ENCODE results near the gene OSR1. TPM values are rescaled to one million over a fixed set of nuclear protein-coding genes. Genes with fewer than 3 reads are reported as not detected.

The OSR1 gene
- polyA plus RNA-seq, 5 donors, result 32.1 to 48.3 (median 38.2) TPM

DNA sequence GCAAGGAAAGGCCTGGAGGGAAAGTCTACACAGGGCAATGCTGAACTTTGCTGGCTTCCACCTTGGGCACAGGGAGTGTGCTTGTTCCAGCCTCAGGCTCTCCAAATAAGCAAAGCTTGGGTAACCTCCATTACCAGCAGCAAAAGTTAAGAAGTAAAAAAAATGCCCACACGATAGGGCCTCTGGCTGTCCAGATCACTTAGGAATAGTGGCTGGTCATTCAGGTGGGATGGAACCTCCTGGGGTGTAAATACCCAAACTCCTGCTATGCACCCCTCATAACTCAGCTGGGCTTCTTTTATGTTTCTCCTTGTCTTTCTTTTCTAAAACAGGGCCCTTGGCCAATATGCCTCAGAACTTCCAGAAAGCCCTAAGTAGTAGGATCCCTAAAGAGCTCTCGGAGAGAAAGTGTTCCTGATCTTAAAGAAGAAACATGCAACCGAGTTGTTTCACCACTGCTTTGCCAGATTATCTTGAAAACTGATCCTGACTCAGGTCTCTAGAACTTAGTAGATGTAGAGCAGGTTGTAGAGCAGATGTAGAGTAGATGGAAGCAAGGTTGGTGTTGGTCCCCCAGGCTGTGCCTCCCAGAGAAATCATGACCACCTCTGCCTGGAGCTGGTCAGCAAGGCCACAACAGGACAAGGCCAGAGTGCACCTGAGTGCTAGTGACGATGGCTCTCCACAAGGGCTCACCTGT, 2.0 kb upstream of the OSR1 start:
- no peak for DNase-seq

DNA sequence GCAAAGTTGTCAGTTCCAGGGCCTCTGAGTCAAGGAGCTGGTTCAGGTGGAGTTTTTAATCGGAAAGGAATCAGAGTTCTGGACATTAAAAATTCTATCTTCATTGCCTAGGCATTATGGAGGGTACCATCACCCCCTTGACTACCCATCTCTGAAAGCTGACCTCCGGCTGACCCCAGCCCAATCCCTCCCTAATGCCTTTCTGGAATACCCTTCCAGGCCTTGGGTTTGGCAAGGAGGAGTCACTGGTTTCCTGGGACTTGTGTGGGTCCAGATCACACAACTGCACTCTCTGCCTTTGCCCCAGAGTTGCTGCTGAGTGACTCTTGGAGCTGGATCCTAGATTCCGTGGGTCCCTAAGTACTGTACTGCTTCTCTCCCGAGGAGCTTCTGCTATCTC, 1.0 kb upstream of the OSR1 start:
- no peak for DNase-seq

DNA sequence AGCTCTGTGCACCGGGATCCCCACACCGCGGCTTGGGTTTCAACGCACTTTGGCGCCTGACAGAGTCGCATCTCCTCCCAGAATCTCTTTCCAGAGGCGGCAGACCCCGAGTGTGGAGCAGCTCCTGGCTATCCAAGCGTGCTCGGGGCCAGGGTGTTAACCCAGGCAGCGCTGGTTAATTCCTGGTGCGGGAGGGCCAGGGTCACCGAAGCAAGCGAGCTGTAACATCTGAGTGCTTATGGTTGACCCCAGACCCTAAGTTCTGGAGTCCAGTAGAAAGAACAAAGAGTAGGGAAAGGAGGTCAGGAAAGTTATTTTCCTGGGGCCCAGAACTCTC, 566 bp upstream of the OSR1 start:
- DNase-seq, result no peak

DNA sequence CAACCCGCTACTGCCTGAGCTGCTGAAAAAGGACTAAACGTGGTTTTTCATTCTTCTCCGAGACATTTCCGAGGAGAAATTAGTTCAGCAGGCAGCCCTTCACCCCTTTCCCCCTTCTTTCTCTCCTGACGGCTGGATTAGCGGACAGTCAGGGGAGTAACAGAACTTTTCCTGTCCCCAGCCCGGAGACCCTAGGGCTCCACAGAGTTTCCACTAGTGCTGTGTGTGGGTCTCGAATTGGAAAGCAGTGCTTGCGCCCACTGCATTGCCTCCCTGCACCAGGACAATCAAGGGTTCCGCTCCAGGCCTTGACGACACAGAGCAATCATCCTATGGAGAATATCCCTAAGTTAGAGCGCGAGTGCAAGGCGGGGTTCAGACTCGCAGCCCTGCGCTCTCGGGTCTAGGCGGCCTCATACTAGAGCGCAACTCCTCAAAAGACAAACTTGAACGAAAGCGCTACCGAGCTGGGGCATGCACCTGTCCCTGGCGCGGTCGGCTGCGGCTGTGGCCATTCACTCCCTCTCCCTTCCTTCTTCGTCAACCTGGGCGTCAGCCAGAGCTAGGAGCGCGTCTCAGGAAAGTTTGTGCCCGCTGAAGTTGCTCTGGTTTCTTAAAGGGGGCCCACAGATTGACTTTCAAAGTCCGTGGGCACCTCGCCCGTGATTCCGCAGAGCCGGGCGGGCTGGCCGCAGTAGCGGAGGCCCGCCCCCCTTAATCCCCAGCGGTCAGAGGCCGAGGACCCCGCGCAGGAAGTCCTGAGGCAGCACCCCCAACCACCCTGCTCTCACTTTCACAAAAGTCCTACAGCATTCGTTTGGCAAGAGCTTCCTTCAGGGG, 801 bp downstream of the OSR1 start:
- DNase-seq, result no peak

DNA sequence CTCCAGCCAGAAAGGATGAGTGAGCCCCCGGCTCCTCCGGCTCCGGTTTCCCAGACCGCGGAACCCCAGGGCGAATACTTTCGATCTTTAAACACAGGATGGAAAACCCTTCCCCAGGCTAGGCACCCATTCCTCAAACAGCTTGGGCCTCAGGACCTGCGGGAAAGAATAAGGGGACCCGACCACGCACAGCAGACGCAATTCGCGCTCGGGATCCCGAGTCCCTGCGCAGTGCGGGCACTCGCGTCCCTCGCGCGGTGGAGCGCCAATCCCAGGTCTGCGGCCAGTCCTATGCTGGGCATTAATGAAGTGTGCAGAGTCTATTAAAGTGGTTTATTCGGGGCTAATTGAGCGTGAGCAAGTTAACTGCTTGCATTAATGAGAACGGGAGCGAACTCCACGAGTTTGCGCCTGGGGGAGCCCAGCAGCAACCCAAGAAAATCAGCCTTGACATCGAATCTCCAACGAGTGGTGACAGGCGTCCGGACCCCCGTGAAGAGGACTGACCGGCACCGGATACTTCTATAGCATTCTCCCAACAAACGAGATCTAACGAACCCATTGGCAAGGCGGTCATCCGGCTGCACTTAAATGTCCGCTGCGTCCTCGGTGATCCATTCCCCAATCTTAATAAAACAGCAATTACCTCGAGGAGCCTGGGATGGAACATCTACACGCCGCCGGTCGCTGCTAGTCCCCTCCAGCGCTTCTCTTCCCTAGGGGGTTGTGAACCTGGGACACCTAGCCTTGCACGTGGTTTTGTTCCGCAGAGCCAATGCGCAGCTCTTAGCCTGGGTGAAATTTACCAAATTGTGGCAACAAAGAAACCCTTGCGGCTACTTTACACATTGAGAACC, 1.6 kb downstream of the OSR1 start:
- no peak for DNase-seq

DNA sequence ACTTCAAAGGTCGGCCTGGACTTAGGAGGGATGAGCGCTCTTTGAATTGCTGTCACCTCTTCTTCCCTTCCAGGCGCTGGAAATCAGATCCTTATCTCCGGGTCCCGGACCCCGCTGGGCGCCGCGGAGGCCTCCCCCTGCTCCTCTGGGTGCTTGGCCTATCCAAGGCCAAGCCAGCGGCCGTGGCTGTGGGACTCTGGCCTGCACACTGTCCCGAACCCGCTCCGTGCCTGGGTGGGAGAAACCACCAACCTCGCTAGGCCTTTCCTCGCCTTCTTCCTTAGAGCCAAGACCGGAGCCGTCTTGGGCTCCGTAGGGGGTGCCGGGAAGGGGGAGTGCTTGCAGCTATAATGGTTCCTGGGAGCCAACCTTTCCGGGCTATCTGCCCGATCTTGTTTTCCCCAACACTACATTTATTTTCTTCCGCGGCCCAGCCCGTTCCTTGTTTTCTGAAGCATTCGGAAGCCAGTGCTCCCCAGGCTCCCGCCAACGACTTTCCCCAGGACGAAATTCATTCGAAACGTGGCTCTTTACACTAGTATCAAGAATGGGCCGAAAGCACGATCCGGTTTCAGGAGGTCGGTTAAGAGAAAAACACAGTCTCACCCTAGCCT, 2.4 kb downstream of the OSR1 start:
- no peak for DNase-seq

DNA sequence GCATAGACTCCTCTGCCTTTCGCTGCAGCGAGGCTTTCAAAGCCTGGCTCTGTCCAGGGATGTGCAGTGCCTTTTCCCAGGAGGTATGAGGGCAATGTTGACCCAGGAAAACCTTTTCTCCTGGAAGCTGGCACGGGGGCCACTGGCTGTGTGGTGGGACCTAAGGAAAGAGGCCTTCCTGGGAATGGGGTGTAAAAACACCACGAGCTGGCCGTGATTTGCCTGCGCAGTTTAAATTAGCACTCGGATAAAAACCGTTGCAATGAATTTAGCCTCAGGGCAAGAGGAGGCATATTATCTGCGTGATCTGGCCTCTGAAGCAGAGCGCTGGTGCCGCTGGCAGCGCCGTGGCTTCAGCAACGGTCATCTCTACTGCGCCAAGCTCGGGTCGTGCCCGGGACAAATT, 3.0 kb downstream of the OSR1 start:
- DNase-seq, result no peak

DNA sequence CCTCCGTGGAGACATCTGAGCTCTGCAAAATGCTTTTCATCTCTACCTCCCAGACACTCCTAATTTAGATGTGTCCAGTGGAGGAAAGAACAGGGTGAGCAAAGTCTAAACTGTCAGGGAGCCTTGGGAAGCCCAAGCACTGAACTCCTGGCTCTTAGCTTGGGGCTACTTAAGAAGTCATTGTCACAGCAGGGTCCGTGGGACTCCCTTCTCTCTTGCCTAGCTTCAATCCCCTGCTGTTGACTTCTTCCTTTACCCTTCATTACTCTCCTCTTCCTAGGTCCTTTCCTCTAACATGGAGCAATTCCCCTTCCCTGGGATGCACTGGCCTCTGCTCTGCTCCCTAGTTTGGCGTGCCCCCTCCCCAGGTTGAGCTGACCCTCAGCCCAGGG, 3.4 kb downstream of the OSR1 start:
- DNase-seq, result no peak

GRCh38 chr2:19353721-19354050, 4.7 kb downstream of the OSR1 start:
- no peak for DNase-seq

DNA sequence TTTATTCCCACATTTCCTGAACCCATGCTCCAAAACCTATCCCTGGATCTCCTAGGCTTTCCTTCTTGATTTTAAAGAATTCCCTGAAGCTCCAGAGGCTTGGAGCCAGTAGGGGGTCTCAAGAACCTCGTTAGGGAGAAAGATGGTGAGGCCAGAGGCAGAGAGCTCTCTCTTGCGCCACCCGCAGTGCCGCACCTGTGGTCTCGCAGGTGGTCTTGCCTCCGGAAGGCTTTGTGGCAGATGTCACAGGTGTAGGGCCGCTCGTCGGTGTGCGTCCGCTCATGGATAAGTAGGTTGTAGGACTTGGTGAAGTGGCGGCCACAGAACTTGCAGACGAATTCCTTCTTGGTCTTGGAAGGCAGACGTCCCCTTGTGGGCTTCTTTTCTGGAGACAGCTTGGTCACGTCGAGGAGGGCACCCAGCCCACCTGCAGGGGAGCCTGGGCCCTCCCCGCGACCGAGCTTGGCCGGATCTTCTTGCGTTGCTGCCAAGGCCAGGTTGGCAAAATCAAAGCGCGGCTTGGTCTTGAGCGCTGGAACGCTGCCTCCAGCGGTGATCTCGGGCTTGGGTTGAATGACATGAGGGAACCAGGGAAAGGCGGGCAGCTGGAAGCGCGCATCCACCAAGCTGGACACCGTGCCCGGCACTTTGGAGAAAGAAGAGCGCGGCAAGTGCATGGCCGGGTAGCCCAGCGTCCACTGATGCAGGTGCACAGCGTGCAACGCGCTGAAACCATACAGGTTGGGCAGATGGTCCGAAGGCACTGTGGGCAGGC, 5.3 kb downstream of the OSR1 start:
- no peak for DNase-seq

GRCh38 chr2:19351899-19352697, 6.3 kb downstream of the OSR1 start:
- DNase-seq, result no peak

DNA sequence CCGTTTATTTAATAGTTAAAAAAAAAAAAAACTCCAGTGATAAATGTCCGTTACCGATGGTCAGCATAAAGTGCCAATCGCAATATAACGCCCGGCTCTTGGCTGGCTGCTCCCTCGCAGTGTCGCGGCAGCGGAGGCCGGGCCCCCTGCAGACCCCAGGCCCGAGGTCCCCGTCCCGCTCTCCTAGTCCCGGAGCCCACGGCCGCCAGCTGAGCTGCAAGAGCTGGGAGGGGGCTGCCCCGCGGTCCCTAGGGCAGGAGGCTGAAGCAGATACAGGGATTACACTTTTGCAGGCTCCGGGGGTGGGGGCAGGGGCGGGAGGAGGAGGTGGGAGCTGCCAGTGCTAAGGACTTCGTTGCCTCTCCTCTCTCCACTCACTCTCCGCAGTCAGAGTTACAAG, 6.9 kb downstream of the OSR1 start:
- DNase-seq, result no peak

GRCh38 chr2:19350678-19351401, 7.6 kb downstream of the OSR1 start:
- no peak for DNase-seq

DNA sequence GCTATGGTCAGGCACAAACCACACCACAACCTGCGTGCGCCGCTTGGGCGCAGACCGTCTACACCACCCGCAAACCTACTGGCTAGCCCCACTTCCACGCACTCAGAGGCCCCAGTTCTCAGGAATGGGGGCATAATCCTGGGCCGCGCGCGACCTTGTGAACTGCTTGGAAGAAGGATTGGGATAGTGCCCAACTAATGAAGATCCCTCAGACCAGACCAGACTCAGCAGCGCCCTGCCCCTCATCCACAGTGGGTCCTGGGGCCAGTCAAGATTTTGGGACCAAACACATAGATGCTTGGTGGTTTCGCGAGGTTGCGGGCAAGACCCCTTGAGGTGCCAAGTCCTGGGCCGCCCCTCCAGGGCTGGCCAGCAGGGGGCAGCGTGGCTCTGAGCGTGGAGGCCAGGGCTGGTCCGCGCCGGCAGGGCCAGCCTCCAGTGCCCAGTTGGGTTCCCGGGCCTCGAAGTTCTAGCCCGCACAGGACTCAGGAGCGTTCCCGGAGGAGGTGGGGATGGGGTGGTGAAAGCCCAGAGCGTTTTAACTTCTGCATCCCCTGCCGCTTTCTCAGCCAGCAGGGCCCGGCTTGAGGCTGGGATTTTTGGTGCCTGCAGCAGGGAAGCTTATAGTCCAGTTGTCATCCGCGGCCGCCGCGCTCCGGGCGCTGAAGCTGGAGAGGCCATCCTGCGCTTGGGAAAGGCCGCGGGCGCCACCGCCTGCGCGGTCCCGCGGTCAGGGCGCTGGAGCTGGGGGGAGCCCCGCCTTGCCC, 8.3 kb downstream of the OSR1 start:
- no peak for DNase-seq

GRCh38 chr2:19348692-19349091, 9.7 kb downstream of the OSR1 start:
- no peak for DNase-seq

GRCh38 chr2:19347619-19348562, 10.5 kb downstream of the OSR1 start:
- peak; percentile 98 to 99 for DNase-seq

DNA sequence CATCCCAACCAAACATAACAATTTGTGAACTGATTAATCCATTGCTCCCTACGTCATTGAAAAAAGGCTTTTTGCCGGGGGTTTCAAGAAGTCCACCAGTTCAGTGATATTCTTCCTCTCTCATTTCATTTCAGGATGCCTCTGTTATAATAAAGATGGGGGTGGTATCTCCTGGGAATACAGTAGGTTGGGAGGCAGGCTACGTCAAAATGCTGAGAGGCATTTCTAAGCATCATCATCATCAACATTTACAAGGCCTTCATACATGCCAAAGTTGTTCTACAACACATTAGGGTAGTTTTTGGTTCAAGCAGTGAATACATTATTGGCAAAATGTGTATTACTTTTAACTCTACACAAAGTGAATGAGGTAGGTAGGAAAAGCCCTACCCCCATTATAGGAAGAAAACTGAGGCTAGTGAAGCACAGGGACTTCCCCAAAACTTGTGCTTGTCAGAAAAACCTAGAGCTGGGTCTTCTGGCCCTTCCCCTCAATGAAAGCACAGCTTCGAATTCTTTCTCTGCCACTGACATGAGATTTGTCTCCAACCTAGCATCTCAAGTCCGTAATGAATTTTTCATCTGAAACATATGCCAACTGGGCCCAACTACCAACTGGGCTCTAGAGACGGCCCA, 11.3 kb downstream of the OSR1 start:
- no peak for DNase-seq

All from right lung (tissue), 5 donors.